Ishikawa (cell line): ENCODE data around the gene PARVB.

Experiments used
- CEBPB ChIP-seq: IDR thresholded peaks from 2 replicates; pipeline ENCODE4 v1.6.1; 2012
- CREB1 ChIP-seq: IDR thresholded peaks from 2 replicates; pipeline ENCODE4 v1.6.1; 2012; ENCODE audit warnings: low read depth
- EGR1 ChIP-seq: IDR thresholded peaks from 2 replicates; pipeline ENCODE4 v1.6.1; 2012
- EP300 ChIP-seq: IDR thresholded peaks from 2 replicates; pipeline ENCODE4 v1.6.1; 2012; ENCODE audit warnings: borderline replicate concordance
- FOXM1 ChIP-seq: IDR thresholded peaks from 2 replicates; pipeline ENCODE4 v1.6.1; 2012; ENCODE audit warnings: low read depth, borderline replicate concordance
- MAX ChIP-seq: IDR thresholded peaks from 2 replicates; pipeline ENCODE4 v1.6.1; 2012
- NFIC ChIP-seq: IDR thresholded peaks from 2 replicates; pipeline ENCODE4 v1.6.1; 2012
- RAD21 ChIP-seq: IDR thresholded peaks from 2 replicates; pipeline ENCODE4 v1.6.1; 2012; ENCODE audit warnings: low read depth
- REST ChIP-seq: IDR thresholded peaks from 2 replicates; pipeline ENCODE4 v1.6.1; 2012; ENCODE audit warnings: low read depth, mild to moderate bottlenecking
- TAF1 ChIP-seq: IDR thresholded peaks from 2 replicates; pipeline ENCODE4 v1.6.1; 2012; ENCODE audit warnings: low read depth, mild to moderate bottlenecking
- TCF12 ChIP-seq: IDR thresholded peaks from 2 replicates; pipeline ENCODE4 v1.6.1; 2012; ENCODE audit warnings: low read depth
- TEAD4 ChIP-seq: IDR thresholded peaks from 2 replicates; pipeline ENCODE4 v1.6.1; 2012
- YY1 ChIP-seq: IDR thresholded peaks from 2 replicates; pipeline ENCODE4 v1.6.1; 2012; ENCODE audit warnings: low read depth
- ZBTB7A ChIP-seq: IDR thresholded peaks from 2 replicates; pipeline ENCODE4 v1.6.1; 2012; ENCODE audit warnings: low read depth
- TF ChIP-seq, protein P1 (sequence below): IDR thresholded peaks from 2 replicates; pipeline ENCODE4 v1.6.1; 2012

The PARVB gene

GRCh38 chr22:44157916-44158618, 134.0 kb downstream of the PARVB start:
- TF ChIP-seq RAD21: no peak
- no peak for TF ChIP-seq REST
- TF ChIP-seq TEAD4: no peak
- no peak for TF ChIP-seq EGR1
- TF ChIP-seq, protein P1, sequence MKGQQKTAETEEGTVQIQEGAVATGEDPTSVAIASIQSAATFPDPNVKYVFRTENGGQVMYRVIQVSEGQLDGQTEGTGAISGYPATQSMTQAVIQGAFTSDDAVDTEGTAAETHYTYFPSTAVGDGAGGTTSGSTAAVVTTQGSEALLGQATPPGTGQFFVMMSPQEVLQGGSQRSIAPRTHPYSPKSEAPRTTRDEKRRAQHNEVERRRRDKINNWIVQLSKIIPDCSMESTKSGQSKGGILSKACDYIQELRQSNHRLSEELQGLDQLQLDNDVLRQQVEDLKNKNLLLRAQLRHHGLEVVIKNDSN: no peak
- no peak for TF ChIP-seq ZBTB7A
- TF ChIP-seq CREB1: no peak
- no peak for TF ChIP-seq NFIC
- no peak for TF ChIP-seq EP300
- no peak for TF ChIP-seq TAF1
- TF ChIP-seq TCF12: no peak

- TF ChIP-seq RAD21 (no peak), REST (no peak)
These were observed 134.7 kb downstream of the PARVB start for GRCh38 chr22:44158816-44159215.

- TF ChIP-seq ZBTB7A: no peak
- no peak for TF ChIP-seq CREB1
- TF ChIP-seq TAF1: no peak
- TF ChIP-seq TCF12: no peak
- TF ChIP-seq NFIC: no peak
- TF ChIP-seq, protein P1: no peak
- no peak for TF ChIP-seq CEBPB
- TF ChIP-seq RAD21: no peak
- TF ChIP-seq YY1: no peak
- no peak for TF ChIP-seq REST
- TF ChIP-seq EP300: no peak
- no peak for TF ChIP-seq EGR1
These were observed 135.1 kb downstream of the PARVB start for GRCh38 chr22:44159221-44159620.

DNA sequence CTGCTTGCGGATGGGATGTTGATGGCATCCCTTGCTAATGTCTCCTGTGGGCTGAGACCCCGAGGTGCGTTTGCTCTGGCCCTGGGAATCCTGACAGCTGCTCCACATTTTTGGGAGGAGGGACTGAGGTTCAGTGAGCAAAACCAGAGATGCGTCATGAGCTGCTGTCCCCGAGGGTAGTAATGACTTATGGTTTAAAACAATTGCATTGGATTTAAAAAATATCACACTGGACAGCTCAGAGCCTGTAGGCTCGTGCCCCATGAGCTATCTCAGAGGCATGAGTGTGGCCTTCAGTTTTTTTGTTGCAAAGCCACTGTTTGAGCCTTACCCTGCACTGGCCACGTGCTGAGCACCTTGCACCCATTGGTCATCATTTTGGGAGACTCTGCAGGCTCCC, 135.7 kb downstream of the PARVB start:
- TF ChIP-seq TEAD4 (no peak), EP300 (no peak), YY1 (no peak), FOXM1 (no peak), TCF12 (no peak), RAD21 (no peak), CREB1 (no peak), ZBTB7A (no peak), CEBPB (no peak), NFIC (no peak)

DNA sequence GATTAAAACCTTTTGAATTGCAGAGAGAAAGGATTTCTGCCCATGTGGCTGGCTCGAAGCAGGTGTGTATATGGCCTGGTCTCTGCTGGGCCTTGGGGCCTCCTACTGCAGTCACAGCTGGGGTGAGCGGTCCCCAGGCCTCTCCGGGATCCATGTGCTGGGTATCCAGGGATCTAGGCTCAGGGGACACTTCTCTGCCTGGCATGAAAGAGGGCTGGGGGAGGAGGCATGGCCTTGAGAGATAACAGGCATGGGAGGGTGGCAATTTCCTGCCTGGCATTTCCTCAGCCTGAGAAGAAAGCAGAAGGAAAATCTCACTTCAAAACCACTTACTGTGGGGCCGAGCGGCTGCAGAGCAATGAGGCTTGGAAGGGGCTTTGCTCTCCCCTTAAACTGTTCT, 136.3 kb downstream of the PARVB start:
- no peak for TF ChIP-seq REST
- no peak for TF ChIP-seq TEAD4
- TF ChIP-seq MAX: no peak
- TF ChIP-seq TCF12: no peak
- no peak for TF ChIP-seq CEBPB
- no peak for TF ChIP-seq TAF1
- no peak for TF ChIP-seq ZBTB7A
- no peak for TF ChIP-seq CREB1
- TF ChIP-seq EGR1: no peak
- no peak for TF ChIP-seq NFIC
